Astrocyte of the hippocampus (primary cell): ENCODE measurements around the gene CTDSPL2.
A peak's percentile ranks its signal among the peaks of the same experiment; 100 is the strongest.
"Not testable (repeated sequence)": the region's sequence is repeated elsewhere in the genome, so short reads cannot be mapped to it uniquely, and the experiment has no call there.

Experiments used
- DNase-seq: peaks from one replicate; pipeline ENCODE4 v3.0.0; 2011; ENCODE audit warnings: low read depth, low spot score

CTDSPL2 gene

DNA sequence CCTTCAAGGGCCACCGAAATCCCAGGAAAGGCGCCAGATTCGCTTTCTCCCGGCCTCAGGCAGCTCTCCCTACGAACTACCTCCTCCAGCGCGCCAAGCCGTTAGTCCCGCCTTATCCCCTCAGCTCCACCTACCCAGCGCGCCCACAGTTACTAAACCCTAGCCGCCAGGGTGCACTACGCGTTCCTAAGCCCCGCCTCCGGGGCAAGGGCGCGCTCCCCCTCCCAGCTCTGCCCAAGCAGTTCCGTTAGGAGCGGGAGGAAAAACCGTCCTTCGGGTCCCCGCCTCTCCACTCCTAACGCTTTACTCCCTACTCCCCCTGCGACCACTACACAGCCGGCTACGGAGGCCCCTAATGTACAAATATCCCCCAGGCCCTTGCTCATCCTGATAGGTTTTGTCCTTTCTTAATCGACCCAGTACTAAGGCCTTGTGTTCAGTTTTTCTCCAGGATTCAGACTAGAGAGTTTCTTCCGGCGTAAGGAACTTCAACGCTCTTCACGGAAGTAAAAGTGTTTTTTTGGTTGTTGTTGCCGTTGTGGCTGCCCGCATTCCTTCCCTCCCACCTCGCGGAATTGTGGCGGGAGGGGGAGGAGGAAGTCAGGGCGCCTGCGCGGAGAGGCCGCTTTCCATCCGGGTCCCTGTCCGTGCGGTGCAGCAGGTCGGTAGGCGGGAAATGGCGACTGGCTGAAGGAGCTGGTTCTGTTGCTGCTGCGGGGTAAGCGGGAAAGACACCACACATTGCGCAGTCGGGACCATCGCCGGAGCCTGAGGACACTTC lies at the start of gene CTDSPL2:
TSS of gene CTDSPL2 (plus strand) at position 655 of the 781 bp plus-strand sequence. CDS start 31,386 bp downstream, outside the sequence.
- peak; percentile 99 for DNase-seq

DNA sequence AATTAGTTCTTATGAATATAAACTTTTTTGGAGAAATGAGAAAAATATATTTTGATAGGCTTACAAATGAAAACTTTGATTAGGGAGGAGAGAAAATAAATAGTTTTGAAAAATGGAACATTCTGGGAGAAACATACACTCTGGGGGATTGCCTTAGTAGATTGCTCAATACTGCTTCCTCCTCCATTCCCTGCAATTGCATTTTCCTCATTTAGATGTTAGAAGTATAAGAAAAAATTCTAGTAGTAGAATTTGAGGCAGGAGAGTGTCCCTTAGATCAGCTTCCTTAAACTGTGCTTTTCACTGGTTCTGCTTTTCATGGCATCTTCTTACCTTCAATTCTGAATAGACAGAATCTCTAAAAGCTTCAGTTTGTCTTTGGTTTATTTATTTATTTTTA lies 46.2 kb upstream of the CTDSPL2 start:
- no peak for DNase-seq

DNA sequence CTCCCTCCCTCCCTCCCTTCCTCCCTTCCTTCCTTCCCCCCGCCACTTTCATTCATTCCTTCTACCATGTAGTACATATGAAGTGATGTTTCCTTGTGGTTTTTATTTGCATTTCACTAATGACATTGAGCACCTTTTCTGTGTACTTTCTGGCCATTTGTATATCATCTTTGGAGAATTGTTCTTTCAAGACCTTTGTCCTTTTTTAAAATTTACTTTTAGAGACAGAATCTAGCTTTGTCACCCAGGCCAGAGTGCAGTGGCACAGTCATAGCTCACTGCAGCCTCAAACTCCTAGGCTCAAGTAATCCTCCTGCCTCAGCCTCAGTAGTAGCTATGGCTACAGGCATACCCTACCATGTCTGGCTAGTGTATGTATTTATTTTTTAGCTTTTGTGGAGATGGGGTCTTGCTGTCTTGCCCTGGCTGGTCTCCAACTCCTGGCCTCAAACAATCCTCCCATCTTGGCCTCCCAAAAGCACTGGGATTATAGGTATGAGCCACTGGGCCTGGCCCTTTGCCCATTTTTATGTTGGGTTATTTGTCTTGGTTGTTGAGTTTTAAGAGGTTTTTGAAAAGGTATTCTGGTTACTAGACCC lies 42.0 kb upstream of the CTDSPL2 start:
- no peak for DNase-seq

DNA sequence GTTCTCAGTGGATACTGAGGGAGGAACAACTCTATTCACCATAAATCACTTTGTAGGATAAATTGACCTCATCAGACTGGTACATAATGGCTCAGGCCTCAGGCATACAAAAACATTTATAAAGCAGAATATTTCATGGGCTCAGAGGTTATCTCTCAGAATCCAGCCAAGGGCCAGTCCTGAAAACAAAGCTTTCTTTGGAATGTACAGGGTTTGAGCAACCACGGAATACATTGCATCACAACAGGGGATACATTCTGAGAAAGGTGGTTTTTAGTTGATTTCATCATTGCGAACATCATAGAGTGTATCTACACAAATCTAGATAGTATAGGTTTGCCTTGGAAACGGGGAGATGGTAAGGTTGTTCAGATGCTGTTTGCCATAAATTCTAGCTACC lies 33.4 kb upstream of the CTDSPL2 start:
- peak; percentile 27 for DNase-seq

DNA sequence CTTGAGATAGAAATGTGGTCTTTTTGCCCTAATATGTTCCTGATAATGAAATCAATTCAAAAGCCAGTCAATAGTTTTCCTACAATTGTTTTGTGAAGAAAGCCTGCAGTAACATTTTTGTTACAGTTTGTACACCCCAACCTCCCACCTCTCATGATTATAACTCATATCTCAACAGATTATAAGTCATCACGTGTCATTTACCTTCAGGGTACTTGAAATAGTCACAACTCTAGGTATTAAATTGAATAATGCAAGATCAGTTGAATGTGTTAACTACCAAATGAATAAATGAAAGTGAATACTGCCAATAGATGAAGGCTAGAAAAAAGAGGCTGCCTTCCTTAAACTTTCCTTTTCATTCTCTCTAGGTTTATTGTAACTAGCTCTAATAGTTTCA lies 32.9 kb upstream of the CTDSPL2 start:
- DNase-seq, result no peak

DNA sequence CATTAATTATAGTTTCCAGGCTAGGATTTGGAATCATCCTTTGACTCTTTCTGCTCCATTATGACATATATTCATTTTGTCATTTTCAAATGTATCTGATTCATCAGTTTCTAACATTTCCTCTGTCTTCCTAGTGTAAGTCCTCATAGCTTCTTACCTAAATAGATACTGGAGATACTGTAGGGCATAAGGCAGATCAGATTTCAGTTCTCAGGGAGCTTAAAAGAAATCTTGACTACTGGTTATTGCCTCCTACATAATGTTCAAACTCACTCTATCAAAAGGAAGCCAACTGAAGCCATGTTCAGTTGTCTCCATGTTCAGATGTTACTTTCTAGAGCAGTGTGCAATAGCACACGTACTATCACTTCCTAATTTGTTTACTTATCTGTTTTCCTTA lies 29.6 kb upstream of the CTDSPL2 start:
- no peak for DNase-seq

DNA sequence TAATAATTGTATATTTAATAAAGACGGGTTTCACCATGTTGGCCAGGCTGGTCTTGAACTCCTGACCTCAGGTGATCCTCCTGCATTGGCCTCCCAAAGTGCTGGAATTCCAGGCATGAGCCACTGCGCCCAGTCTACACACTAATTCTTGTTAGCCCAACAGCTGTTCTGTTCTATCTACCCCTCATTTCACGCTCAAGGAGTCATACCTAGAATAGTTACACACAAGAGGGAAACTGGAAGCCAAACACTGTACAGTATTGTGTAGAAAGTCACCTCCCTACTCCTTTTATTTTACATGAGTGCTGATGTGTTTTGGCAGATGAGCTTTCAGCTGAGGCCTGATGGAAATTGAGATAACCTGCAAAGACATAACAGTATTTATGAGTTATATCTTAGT lies 13.4 kb upstream of the CTDSPL2 start:
- no peak for DNase-seq

DNA sequence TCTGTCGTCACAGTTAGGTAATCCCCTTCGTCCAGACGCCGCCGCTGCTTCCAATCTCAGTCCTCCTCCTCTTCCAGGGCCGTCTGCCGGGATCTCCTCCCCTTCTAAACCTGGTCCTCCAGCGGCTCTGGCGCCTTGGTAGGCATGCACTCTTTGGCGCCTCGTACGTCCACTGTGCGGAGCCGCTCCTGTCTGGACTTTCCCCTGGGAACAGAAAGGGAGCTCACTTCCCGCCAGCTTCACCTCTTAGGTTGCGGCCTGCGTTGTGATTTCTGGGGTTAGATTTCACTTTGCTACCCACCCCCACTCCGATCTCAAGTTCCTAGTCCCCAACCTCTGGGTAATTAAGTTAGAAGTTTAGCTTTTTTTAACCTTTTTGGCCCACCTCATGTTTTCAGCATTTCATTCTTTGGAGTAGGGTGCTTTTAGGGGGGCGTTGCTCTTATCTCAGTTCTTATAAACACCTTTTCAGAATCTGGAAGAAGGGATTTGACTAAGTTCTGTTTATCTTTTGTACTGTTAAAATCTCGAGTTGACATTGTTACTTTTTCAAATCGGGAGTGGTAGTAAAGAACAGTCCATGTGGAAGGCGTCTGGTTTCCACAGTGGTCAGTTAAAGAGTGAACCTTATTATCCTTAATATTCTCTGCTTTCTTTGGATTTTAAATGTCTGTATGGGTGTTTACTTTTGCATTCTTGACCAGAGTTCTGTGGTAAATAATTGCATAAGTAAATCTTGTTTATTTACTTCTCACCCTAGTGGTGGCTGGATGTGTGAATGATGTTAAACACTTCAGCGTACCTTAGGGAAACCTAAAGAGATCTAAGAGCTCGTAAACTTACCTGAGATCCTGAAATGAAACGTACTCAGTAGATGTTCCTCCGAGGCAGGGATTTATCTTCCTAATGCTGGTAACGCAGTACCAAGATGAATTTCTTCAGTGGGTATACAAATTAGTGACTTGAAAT lies 611 bp downstream of the CTDSPL2 start:
- DNase-seq, result peak; percentile 23

DNA sequence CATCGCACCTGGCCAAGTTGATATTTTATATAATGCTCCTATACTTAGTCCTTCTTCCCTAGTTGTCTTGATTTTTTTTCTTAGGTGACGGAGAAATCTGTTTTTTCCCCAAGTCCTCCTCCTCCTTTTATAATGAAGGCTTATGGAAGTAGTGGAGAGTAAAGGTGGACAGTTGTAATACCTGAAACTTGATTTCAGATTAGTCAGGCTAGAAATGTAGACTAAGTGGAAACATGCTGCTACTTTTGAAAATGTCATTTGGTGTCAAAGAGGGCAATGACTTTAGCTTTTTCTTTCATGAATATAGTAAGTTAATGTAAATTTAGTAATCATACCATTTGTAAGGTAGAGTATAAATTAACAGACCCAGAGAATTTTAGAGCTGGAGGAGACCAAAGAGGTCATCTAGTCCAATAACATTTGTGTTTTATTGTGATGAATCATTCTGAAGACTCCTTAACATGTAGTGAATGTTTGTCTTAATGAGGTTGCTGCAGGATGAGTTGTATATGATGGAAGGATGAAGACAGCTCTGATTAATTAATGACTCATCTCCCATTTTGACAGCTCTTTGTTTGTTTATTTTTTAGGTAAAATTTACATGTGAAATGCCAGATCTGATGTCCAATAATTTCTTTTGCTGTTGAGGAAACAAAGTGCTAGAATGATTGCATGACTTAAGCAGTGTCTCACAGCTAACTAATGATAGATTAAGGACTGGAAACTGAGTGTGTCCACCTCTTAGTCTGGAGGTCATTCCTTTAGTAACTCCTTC lies 8.7 kb downstream of the CTDSPL2 start:
- no peak for DNase-seq

DNA sequence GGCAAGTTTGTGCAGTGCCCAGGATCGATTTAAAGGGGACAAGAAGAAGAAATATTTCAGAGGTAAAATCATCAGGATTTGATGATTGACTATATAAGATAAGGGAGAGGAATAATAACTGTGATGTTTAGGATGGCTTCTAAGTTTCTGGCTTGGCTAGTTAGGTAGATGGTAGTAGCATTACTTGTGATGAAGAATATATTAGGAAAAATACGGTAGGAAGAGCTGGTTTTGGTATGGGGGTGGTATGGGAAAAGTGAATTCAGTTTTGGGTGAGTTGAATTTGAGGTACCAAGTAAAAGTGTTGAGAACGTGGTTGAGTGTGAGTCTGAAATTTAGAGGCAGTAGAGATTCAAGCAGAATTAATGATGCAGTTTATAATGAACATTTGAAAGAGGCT lies 11.0 kb downstream of the CTDSPL2 start:
- no peak for DNase-seq

DNA sequence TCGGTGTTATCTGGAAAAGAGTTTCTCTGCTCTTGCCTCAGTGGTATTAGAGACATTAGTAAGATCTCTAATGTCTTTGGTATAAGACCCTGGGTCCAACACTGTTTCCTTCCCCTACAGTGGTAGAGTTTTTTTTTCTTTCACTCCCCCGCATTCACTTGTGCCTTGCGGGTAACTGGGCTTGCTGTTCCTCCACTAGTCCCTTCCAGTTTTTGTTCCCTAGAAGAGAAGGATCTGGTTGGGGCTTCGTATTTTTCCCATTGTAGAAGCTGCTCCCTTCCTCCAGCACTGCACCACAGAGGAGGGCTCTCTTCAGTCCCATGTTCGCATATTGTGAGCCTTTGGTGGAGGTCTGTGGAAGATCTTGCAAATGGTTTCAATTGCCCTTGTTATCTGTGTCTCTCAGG lies 13.7 kb downstream of the CTDSPL2 start:
- no peak for DNase-seq

DNA sequence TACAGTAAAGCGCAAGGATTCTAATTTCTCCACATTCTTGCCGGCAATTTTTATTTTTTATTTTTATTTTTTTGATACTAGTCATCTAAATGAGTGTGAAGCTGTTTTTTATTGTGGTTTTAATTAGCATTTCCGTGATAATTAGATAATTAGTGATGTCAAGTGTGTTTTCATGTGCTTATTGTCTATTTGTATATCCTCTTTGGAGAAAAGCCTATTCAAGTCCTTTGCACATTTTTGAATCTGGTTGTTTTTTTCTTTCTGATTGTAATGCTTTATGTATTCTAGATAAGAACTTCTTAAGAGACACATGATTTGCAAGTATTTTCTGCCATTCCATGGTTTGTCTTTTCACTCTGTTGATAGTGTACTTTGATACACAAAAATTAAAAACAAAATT lies 16.1 kb downstream of the CTDSPL2 start:
- DNase-seq, result no peak

DNA sequence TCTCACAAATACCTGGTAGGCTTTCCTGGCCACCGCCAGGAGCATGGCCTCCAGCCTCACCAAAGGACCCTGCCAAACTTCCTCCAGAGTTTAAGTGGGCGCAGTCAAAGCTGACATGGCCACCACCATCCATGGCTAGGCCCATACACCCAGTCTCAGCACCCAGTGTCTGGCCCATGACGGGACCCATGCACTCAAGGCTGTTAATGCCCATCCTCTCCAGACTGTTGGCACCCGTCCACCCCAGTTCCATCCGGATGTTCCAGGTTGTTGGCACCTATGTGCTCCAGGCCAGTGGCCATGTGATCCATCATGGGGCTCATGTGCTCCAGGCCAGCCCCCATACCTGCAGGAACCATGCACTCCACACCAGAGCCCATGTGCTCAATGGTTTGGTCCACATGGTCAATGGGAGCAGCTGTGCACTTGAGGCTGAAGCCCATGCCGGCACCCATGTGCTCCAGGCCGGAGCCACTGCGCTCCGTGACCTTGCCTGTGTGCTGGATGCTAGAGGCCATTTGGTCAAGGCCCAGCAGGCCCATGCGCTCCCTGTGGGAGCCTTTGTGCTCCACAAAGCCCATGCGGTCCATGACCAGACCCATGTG lies 20.4 kb downstream of the CTDSPL2 start:
- no peak for DNase-seq

DNA sequence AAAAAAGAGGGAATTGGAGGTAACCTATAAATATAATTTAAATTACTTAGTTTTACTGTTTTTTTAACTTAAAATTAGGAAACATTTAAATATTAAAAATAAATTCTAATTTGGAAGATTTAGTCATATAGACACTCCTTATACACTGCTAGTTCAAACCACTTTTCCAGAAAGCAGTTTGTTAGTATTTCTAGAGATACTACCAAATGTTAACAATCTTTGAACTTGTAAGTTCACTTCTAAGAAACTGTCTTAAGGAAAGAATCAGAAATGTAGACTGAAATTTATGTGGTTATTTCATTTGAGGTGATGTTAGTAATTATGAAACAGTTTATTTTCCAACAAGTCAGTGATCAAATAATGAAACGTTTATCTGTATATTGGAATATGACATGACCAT lies 22.7 kb downstream of the CTDSPL2 start:
- DNase-seq, result no peak

DNA sequence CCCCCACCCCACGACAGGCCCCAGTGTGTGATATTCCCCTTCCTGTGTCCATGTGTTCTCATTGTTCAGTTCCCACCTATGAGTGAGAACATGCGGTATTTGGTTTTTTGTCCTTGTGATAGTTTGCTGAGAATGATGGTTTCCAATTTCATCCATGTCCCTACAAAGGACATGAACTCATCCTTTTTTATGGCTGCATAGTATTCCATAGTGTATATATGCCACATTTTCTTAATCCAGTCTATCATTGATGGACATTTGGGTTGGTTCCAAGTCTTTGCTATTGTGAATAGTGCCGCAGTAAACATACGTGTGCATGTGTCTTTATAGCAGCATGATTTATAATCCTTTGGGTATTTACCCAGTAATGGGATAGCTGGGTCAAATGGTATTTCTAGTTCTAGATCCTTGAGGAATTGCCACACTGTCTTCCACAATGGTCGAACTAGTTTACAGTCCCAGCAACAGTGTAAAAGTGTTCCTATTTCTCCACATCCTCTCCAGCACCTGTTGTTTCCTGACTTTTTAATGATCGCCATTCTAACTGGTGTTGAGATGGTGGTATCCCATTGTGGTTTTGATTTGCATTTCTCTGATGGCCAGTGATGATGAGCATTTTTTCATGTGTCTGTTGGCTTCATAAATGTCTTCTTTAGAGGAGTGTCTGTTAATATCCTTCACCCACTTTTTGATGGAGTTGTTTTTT lies 26.3 kb downstream of the CTDSPL2 start:
- not testable (repeated sequence) for DNase-seq

DNA sequence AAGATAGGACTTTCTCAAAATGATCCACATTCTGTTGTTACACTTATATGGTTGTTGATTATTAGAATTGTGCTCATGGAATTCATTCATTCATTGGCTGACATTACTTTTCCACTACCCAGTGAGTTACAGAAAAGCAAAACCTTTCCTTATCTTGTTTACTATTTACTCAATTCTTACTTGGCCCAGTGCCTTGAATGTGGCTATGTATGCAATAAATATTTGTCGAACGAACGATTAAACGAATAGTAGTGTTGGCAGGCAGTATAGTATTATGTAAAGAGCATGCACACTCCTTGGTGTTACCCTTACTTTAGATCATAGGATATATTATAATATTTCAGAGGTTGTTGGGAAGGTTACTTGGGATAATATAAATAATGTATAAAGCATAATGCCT lies 31.0 kb downstream of the CTDSPL2 start:
- no peak for DNase-seq

DNA sequence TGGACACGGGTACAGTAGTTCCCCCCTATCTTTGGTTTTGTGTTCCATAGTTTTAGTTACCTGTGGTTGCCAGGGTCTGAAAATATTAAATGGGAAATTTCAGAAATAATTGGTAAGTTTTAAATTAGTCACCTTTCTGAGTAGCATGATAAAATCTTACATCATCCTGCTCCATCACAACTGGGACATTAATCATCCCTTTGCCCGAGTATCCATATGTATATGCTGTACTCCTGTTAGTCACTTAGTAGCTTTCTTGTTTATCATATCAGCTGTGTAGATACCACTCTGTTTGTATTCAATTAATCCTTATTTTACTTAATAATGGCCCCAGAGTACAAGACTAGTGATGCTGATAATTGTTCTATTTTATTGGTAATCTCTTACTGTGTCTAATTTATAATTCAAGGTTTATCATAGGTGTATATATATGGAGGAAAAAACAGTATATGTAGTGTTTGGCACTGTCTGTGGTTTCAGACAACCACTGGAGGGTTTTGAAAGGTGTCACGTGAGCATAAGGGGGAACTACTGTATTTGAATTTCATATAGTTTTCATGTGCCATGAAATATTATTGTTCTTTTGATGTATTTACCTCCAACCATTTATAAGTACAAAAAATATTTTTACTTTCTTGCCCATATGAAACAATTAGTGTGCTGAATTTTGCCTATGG lies 41.4 kb downstream of the CTDSPL2 start:
- peak; percentile 27 for DNase-seq

DNA sequence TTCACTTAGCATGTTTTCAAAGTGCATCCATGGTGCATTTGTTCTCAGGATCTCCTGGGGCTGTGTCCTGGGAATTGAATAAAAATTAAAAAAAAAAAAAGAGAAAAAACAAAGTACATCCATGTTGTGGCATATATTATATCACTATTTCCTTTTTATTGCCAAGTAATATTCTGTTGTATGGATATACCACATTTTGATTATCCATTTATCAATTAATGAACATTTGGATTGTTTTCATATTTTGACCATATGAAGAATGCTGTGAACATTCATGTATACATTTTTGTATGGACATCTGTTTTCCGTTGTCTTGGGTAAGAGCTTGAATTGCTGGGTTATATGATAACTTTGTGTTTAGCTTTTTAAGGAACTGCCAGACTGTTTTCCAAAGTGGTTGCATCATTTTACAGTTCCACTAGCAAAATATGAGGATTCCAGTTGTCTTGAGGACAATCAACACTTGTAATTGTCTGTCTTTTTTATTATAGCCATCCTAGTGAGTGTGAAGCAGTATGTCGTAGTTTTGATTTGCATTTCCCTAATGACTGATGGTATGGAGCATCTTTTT lies 44.5 kb downstream of the CTDSPL2 start:
- no peak for DNase-seq

DNA sequence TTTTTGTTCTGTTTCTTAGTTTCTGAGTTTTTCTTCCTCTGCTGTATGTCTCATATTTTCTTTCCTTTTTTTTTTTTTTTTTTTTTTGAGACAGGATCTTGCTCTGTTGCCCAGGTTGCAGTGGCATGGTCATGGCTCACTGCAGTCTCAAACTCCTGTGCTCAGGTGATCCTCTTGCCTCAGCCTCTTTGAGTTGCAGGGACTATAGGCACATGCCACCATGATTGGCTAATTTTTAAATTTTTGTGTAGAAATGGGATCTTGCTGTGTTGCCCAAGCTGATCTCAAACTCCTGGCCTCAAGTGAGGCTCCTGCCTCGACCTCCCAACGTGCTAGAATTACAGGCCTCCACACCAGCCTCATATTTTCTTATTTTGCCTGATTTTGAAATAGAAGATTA lies 51.9 kb downstream of the CTDSPL2 start:
- DNase-seq, result no peak

DNA sequence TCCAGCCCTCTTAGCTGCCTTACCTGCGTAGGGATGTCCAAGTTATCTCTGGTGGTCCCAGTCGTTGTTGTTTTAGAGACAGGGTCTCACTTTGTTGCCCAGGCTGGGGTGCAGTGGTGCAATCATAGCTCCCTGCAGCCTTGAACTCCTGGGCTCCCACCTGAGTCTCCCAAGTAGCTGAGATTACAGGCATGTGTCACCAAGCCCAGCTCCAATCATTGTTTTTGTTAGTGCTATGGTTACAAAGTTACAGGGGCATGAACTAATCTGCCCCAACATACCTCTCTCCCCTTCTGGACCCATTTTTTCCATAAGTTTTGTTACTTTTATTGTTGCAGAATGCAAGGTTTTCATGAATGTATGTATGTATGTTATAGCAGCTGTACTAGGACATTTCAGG lies 54.7 kb downstream of the CTDSPL2 start:
- no peak for DNase-seq
